HepG2 (cell line): ENCODE measurements around the gene POFUT1. TPM values are rescaled to one million over a fixed set of nuclear protein-coding genes. Genes with fewer than 3 reads are reported as not detected.

Source experiments
- ATAC-seq: fragments of 200-7000 bp; cut with Tn5 transposase; 3 replicates; pipeline ENCODE4 v1.9.1; 2020; ENCODE audit warnings: mild to moderate bottlenecking, moderate library complexity
- BruUV-seq: library from RNA; stranded (reverse); fragments of 400-500 nt; replicated peaks from 2 replicates; lab custom pipeline; 2021; lab: Mats Ljungman, UMichigan
- CTCF ChIA-PET: fragments of 300-600 bp; formaldehyde crosslinking; extraction: SDS; loops from one replicate; lab custom pipeline; 2021; ENCODE audit warnings: low total read pairs, inconsistent platforms, low intra/inter-chr PET ratio; lab: Yijun Ruan, JAX
- POLR2A ChIA-PET: fragments of 350-600 bp; sonication (Branson Sonifier 250); formaldehyde crosslinking; loops from one replicate; lab custom pipeline; 2020; ENCODE audit warnings: antibody characterized with exemption, inconsistent platforms; lab: Yijun Ruan, JAX
- DNase-seq: peaks from one replicate; pipeline ENCODE4 v3.0.0-alpha.2; 2015; ENCODE audit warnings: low spot score
- FAIRE-seq: peaks from 3 replicates; lab custom pipeline; 2011; peaks lifted over from hg19 to GRCh38; lab: Jason Lieb, UNC
- H2AFZ ChIP-seq: one replicate; pipeline ENCODE4 v1.6.1; 2011; ENCODE audit warnings: low read length, inconsistent platforms
- H3K27ac ChIP-seq: fragments of 300-600 bp; 3 replicates; pipeline ENCODE4 v1.8.0; 2011; ENCODE audit warnings: mixed run types, mild to moderate bottlenecking, mixed read lengths, low read length, inconsistent platforms; ENCODE audit not compliant: insufficient read depth; ENCODE audit errors: extremely low read length
- H3K27me3 ChIP-seq, 2 experiments: fragments of 200-600 bp in 1 of 2; 2 replicates in 1 of 2; 3 replicates in 1 of 2; pipeline versions ENCODE4 v1.6.0 to v1.8.0; 2011; ENCODE audit warnings: low read length in 2 of 2, mild to moderate bottlenecking in 2 of 2, moderate library complexity in 2 of 2, inconsistent platforms in 1 of 2; ENCODE audit not compliant: insufficient read depth in 2 of 2, control insufficient read depth in 1 of 2
- H3K36me3 ChIP-seq, 2 experiments: fragments of 200-600 bp in 1 of 2; replicated peaks in 1 of 2; 2 replicates in 1 of 2; 3 replicates in 1 of 2; pipeline versions ENCODE4 v1.5.1 to v1.8.0; 2011; ENCODE audit warnings: low read length in 2 of 2, inconsistent platforms in 1 of 2; ENCODE audit not compliant: insufficient read depth in 2 of 2, control insufficient read depth in 1 of 2
- H3K4me1 ChIP-seq: 2 replicates; pipeline ENCODE4 v1.5.1; 2012; ENCODE audit warnings: low read length, inconsistent platforms; ENCODE audit not compliant: insufficient read depth
- H3K4me2 ChIP-seq: 2 replicates; pipeline ENCODE4 v1.6.0; 2011; ENCODE audit warnings: low read depth, low read length, inconsistent platforms
- H3K4me3 ChIP-seq, 3 experiments: fragments of 200-600 bp in 1 of 3; sonication (generic), shearing (Covaris generic) in 1 of 3; replicated peaks in 1 of 3; 2 replicates each; pipeline ENCODE4 v1.5.1; 2011 to 2016; ENCODE audit warnings: low read length in 3 of 3, inconsistent platforms in 2 of 3, low read depth in 2 of 3, mild to moderate bottlenecking in 2 of 3, control low read depth in 1 of 3, mixed read lengths in 1 of 3; ENCODE audit not compliant: insufficient read depth in 1 of 3
- H3K79me2 ChIP-seq: one replicate; pipeline ENCODE4 v1.6.1; 2011; ENCODE audit warnings: low read length, inconsistent platforms; ENCODE audit not compliant: insufficient read depth
- H3K9ac ChIP-seq: 2 replicates; pipeline ENCODE4 v1.6.0; 2011; ENCODE audit warnings: mild to moderate bottlenecking, low read depth, low read length, inconsistent platforms; ENCODE audit not compliant: insufficient read depth
- H3K9me3 ChIP-seq: 2 replicates; pipeline ENCODE4 v1.5.1; 2012; ENCODE audit warnings: mild to moderate bottlenecking, low read length
- H4K20me1 ChIP-seq: 2 replicates; pipeline ENCODE4 v1.6.0; 2011; ENCODE audit warnings: inconsistent platforms, mild to moderate bottlenecking, low read length, moderate library complexity; ENCODE audit not compliant: insufficient read depth
- AGO2 ChIP-seq: fragments of 200-400 bp; formaldehyde crosslinking; optimal IDR thresholded peaks from 2 replicates; pipeline ENCODE3; 2017; ENCODE audit warnings: mild to moderate bottlenecking, low read depth, low read length, moderate library complexity
- ETV5 ChIP-seq: IDR thresholded peaks from 2 replicates; pipeline ENCODE4 v1.6.1; 2018; ENCODE audit warnings: missing biosample characterization, missing genetic modification reagents, inconsistent platforms, borderline replicate concordance
- HNRNPL ChIP-seq: fragments of 200-400 bp; formaldehyde crosslinking; IDR thresholded peaks from 2 replicates; pipeline ENCODE4 v1.6.1; 2017; ENCODE audit warnings: mild to moderate bottlenecking, low read depth, low read length
- KDM1A ChIP-seq: IDR thresholded peaks from 2 replicates; pipeline ENCODE4 v1.6.1; 2016; ENCODE audit warnings: missing compliant biosample characterization
- POLR2A ChIP-seq, 2 experiments: IDR thresholded peaks; 2 replicates each; pipeline ENCODE4 v1.6.1; 2011; ENCODE audit warnings: low read depth in 2 of 2, low read length in 2 of 2, mild to moderate bottlenecking in 1 of 2, moderate library complexity in 1 of 2; ENCODE audit not compliant: insufficient read depth in 1 of 2
- POLR2G ChIP-seq: fragments of 200-400 bp; formaldehyde crosslinking; IDR thresholded peaks from 2 replicates; pipeline ENCODE4 v1.6.1; 2018; ENCODE audit warnings: mild to moderate bottlenecking, low read depth, low read length, moderate library complexity
- RBM22 ChIP-seq: fragments of 200-400 bp; formaldehyde crosslinking; optimal IDR thresholded peaks from 2 replicates; pipeline ENCODE3; 2017; ENCODE audit warnings: mild to moderate bottlenecking, low read length, moderate library complexity
- YEATS2 ChIP-seq: sonication (generic); formaldehyde crosslinking; IDR thresholded peaks from 2 replicates; pipeline ENCODE4 v1.4.0; 2020; ENCODE audit warnings: missing genetic modification reagents, borderline replicate concordance
- ZNF768 ChIP-seq: sonication (generic); formaldehyde crosslinking; IDR thresholded peaks from 2 replicates; pipeline ENCODE4 v1.4.0; 2020; ENCODE audit warnings: missing genetic modification reagents
- ZNF839 ChIP-seq: sonication (generic); formaldehyde crosslinking; IDR thresholded peaks from 2 replicates; pipeline ENCODE4 v1.4.0; 2020; ENCODE audit warnings: missing genetic modification reagents, mild to moderate bottlenecking, borderline replicate concordance
- ZSCAN22 ChIP-seq: sonication (generic); formaldehyde crosslinking; IDR thresholded peaks from 2 replicates; pipeline ENCODE4 v1.4.0; 2020; ENCODE audit warnings: mild to moderate bottlenecking, missing genetic modification reagents
- WGBS: methylation state at CpG from one replicate; pipeline ENCODE4 v1.1.6; 2017; ENCODE audit warnings: low lambda C conversion rate; 5-methylcytosine and 5-hydroxymethylcytosine counted together
- in situ Hi-C: cut with HindIII; loops from 2 replicates; pipeline ENCODE4 v1.10.0; 2017; ENCODE audit warnings: low pct_unique_long_range_greater_than_20kb; ENCODE audit not compliant: extremely low pct_ligation_motif_present
- intact Hi-C: fragments of 100-400 bp; cut with micrococcal nuclease; formaldehyde crosslinking; loops from one replicate; pipeline ENCODE4 v1.10.0; 2022; ENCODE audit not compliant: unreplicated experiment
- polyA plus RNA-seq, 8 experiments: library from polyadenylated mRNA; depleted of rRNA in 3 of 8; stranded (reverse) in 7 of 8; unstranded in 1 of 8; fragments of >200 nt; fragmentation: Illumina TruSeq in 4 of 8; extraction: Trizol in 4 of 8; gene quantifications; 2 replicates each; pipeline versions ENCODE4 v1.2.1 to v1.2.3, GENCODE V29; 2011 to 2016; ENCODE audit warnings: low read depth in 4 of 8, missing spikeins in 1 of 8, mixed read lengths in 1 of 8; ENCODE audit not compliant: insufficient read depth in 1 of 8
- total RNA-seq, 5 experiments: library from RNA; depleted of rRNA; stranded (reverse); fragments of >200 nt; fragmentation: Illumina TruSeq; extraction: Trizol; gene quantifications; 2 replicates each; pipeline ENCODE4 v1.2.3, GENCODE V29; 2016; ENCODE audit warnings: low read depth in 1 of 5
- TF ChIP-seq, protein P1 (sequence below): sonication (generic); formaldehyde crosslinking; IDR thresholded peaks from 2 replicates; pipeline ENCODE4 v1.5.1; 2020; ENCODE audit warnings: mild to moderate bottlenecking, missing genetic modification reagents, moderate library complexity

POFUT1 gene
- total and polyA plus RNA-seq, 2 of the 13 experiments (the other 11 are each of a cell fraction or from before 2014, with no cell fraction given) = 35.5 to 58.3 TPM

DNA sequence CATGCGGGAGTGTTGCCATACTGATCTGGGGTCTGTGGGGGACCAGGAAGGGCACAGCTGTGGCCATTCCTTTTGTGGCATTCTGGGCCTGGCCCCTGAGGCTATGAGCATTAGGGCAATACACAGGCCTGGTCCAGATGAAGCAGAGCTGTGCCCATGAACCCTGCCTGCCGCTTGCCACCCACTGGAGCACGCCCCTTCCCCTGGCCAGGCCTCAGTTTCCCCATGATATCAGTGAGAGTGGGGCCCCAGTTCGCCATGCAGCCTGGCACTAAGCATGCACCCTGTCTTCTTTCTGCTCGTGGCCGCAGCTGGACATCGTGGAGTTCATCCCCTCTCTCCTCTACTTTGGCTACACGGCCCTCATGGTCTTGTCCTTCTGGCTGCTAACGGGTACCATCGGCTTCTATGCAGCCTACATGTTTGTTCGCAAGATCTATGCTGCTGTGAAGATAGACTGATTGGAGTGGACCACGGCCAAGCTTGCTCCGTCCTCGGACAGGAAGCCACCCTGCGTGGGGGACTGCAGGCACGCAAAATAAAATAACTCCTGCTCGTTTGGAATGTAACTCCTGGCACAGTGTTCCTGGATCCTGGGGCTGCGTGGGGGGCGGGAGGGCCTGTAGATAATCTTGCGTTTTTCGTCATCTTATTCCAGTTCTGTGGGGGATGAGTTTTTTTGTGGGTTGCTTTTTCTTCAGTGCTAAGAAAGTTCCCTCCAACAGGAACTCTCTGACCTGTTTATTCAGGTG, 42.5 kb upstream of the POFUT1 start:
- no peak overlapping the region for H3K9ac ChIP-seq
- peaks cover 9% of the 10 kb centered on the region for H3K4me1 ChIP-seq
- TF ChIP-seq, protein P1, sequence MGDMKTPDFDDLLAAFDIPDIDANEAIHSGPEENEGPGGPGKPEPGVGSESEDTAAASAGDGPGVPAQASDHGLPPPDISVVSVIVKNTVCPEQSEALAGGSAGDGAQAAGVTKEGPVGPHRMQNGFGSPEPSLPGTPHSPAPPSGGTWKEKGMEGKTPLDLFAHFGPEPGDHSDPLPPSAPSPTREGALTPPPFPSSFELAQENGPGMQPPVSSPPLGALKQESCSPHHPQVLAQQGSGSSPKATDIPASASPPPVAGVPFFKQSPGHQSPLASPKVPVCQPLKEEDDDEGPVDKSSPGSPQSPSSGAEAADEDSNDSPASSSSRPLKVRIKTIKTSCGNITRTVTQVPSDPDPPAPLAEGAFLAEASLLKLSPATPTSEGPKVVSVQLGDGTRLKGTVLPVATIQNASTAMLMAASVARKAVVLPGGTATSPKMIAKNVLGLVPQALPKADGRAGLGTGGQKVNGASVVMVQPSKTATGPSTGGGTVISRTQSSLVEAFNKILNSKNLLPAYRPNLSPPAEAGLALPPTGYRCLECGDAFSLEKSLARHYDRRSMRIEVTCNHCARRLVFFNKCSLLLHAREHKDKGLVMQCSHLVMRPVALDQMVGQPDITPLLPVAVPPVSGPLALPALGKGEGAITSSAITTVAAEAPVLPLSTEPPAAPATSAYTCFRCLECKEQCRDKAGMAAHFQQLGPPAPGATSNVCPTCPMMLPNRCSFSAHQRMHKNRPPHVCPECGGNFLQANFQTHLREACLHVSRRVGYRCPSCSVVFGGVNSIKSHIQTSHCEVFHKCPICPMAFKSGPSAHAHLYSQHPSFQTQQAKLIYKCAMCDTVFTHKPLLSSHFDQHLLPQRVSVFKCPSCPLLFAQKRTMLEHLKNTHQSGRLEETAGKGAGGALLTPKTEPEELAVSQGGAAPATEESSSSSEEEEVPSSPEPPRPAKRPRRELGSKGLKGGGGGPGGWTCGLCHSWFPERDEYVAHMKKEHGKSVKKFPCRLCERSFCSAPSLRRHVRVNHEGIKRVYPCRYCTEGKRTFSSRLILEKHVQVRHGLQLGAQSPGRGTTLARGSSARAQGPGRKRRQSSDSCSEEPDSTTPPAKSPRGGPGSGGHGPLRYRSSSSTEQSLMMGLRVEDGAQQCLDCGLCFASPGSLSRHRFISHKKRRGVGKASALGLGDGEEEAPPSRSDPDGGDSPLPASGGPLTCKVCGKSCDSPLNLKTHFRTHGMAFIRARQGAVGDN (CRISPR knock-in tag) = peak; percentile 21; the same call in 1 of the 2 replicates
- TF ChIP-seq ZNF839 (CRISPR knock-in tag) (peak; percentile 57; the same call in 1 of the 2 replicates), ZNF768 (peak; percentile 17; the same call in 1 of the 2 replicates), AGO2 (peak; percentile 47), POLR2A (IDR thresholded peaks at IDR 0.05; ENCODE audit: insufficient read depth in 1 of 2, low read depth in 2 of 2, low read length in 2 of 2) (0 out of 4 replicates have a peak, but pooled peaks of 1 of the 2 experiments have one; percentile 29), RBM22 (peak; percentile 79), ZSCAN22 (no peak), POLR2G (peak; percentile 22; the same call in 1 of the 2 replicates), KDM1A (no peak), ETV5 (no peak), HNRNPL (no peak), YEATS2 (CRISPR knock-in tag) (no peak)
- no peak overlapping the region for H3K27ac ChIP-seq
- WGBS = 95% methylated on average over 21 of the region's 21 CpGs
- no peaks in the 10 kb centered on the region for H3K27me3 ChIP-seq
- CTCF ChIA-PET = no interaction called here
- no TSS peak for BruUV-seq
- POLR2A ChIA-PET = no interaction called here
- DNase-seq (no peak), FAIRE-seq (no peak), ATAC-seq (no peak)
- H3K4me3 ChIP-seq = no peak overlapping the region
- H4K20me1 ChIP-seq = no peaks in the 10 kb centered on the region
- no peak overlapping the region for H2AFZ ChIP-seq
- no peak overlapping the region for H3K4me2 ChIP-seq
- H3K36me3 ChIP-seq = peaks cover 44 to 60% of the 10 kb centered on the region in 2 experiments
- intact Hi-C loops (no loop called here), in situ Hi-C loops (no loop called here)
- H3K79me2 ChIP-seq = no peaks in the 10 kb centered on the region
- no peaks in the 10 kb centered on the region for H3K9me3 ChIP-seq
